H54 (cell line): ENCODE results near the gene ZBTB16.

Source experiments
- DNase-seq: peaks from one replicate; pipeline ENCODE4 v3.0.0; 2011; ENCODE audit warnings: low spot score, mixed read lengths; ENCODE audit not compliant: insufficient read length
- FAIRE-seq: peaks from 3 replicates; lab custom pipeline; 2011; peaks lifted over from hg19 to GRCh38; lab: Jason Lieb, UNC
- POLR2A ChIP-seq: IDR thresholded peaks from 2 replicates; pipeline ENCODE4 v1.6.1; 2011; ENCODE audit warnings: low read depth, mild to moderate bottlenecking, low read length

The ZBTB16 gene

DNA sequence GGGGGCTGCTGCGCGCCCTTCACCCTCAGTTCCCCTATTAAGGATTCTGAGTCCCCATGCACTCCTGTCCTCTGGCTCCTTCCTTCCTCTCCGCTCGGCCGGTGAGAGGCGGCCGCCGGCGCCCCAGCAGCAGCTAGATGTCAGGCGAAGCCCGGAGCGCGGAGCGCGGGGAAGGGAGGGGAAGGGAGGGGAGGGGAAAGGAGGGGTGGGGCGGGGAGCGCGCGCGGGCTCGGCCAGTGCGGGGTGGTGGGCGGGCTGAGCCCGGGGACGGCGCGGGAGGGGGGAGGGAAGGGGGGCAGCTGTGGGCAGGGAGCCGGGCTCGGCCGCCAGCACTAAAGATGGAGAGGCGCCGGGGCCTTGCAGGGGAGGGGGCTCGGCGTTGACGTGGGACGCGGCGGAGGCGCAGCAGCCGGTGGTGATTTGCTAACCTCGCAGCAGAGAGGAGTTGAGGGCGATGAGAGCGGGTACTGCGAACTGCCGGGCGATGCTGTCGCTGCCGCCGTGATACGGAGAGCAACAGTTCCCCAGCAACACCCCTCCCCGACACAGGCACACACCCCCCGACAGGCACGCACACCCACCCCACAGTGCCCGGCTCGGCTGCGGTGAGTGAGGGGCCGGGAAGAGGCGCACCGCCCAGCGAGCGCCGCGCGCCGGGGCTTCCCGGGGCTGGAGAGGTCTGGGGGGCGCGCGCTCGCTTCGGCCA lies at the start of gene ZBTB16:
ZBTB16 (plus strand) TSS at position 434 of the 706 bp plus-strand sequence. CDS start 3,590 bp downstream, outside the sequence.
- no peak for DNase-seq
- TF ChIP-seq POLR2A, result no peak
- FAIRE-seq, result no peak

DNA sequence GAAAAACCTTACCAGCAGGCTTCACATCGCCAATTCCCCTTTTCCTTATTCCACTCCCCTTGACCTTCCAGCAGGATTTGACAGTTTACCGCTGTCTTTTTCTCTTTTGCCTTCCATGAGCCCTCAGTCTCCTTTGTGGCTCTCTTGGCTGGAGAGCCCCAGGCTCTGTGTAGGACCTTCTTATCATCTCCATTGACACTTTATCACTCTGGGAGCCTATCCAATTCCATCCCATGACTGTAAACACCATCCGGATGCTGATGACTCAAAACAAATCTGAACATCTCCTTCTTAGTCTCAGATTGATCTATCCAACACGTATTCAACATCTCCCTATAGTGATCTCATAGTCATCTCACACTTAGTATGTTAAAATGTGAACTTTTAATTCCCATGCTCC lies 48.6 kb upstream of the ZBTB16 start:
- no peak for DNase-seq
- FAIRE-seq, result no peak
- TF ChIP-seq POLR2A, result no peak

DNA sequence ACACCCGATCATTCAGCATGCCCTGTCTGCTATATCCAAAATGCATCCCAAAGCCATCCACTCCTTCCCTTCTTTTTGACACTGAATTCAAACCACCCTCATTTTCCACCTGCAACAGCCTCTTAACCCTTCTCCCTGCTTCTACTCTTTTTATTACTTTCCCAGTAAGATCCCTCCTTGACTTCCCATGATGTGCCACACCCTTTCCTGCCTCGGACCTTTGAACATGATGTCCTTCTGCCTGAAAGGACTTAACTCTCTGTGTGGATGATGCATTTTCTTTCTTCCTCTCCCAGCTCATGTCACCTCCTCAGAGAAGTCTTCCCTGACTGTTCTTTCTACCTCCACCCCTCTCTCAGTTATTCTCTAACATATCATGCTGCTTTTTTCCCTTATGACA lies 48.1 kb upstream of the ZBTB16 start:
- FAIRE-seq (no peak), DNase-seq (no peak)
- TF ChIP-seq POLR2A, result no peak

DNA sequence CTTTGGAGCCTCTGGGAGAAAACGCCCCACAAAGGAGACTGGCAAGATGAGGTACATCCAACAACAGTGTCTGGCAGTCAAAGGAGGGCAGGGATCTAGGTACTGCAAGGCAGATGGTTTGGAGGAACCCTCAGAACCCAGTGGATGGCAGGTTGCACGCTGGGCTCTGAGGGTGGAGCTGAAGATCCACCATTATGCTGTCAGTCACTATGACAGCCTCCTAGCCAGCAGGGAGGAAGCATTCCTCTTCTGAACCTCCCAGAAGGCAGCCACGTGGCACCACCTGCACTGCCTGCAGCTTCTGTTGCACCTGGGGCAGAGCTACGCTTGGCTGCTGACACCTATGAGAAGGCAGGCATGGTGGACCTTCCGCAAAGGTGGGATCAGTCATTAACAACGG lies 44.4 kb upstream of the ZBTB16 start:
- FAIRE-seq (no peak), DNase-seq (no peak)
- TF ChIP-seq POLR2A, result no peak

- FAIRE-seq, result no peak
- DNase-seq, result no peak
- TF ChIP-seq POLR2A, result no peak
These were observed 42.5 kb upstream of the ZBTB16 start for GRCh38 chr11:114016986-114017385.

DNA sequence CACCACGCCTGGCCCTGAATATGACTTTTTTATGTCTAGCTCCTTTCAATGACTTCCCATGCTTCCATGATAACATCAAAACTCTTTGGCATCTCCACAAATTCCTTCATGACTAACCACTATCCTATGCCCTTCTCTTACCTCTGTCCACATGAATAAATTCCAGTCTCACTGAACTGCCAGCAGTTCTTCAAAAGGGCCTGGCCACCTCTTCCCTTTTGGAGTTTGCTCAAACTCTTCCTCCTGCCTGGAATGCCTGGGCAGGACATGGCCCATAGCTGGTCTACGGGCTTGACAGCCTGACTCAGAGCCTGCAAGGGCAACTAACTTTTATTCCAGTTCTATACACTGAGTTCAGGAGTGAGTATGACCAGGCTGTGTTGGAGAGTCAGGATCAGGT lies 41.8 kb upstream of the ZBTB16 start:
- no peak for DNase-seq
- no peak for FAIRE-seq
- no peak for TF ChIP-seq POLR2A

- no peak for TF ChIP-seq POLR2A
- no peak for FAIRE-seq
These were observed 40.5 kb upstream of the ZBTB16 start for GRCh38 chr11:114019046-114019445.

GRCh38 chr11:114019574-114019973 lies 39.9 kb upstream of the ZBTB16 start:
- DNase-seq (no peak), FAIRE-seq (no peak)
- TF ChIP-seq POLR2A, result no peak

More at GRCh38 chr11:114019046-114019445, 40.5 kb upstream of the ZBTB16 start:
- DNase-seq, result no peak

GRCh38 chr11:114025329-114025907 lies 34.1 kb upstream of the ZBTB16 start:
- DNase-seq (no peak), FAIRE-seq (no peak)
- no peak for TF ChIP-seq POLR2A

DNA sequence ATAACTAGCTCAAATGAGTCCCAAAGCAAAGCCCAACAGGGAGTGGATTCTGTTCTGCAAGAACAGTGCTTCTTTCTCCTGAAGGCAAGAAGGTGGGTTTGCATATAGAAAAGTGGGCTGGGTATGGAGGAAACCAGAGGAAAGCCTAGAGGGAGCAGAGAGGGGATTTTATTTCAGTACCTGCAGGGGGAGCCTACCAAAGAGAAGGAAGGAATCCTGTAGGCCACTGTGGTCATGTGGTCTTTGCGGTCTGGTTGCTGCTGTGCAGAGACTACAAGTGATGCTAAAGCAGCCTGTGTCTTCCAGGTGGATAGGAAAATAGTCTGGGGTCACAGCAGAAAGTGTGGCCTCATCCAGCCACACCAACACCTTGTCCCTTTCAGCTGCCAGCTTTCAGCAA lies 33.2 kb upstream of the ZBTB16 start:
- DNase-seq (no peak), FAIRE-seq (no peak)
- no peak for TF ChIP-seq POLR2A

DNA sequence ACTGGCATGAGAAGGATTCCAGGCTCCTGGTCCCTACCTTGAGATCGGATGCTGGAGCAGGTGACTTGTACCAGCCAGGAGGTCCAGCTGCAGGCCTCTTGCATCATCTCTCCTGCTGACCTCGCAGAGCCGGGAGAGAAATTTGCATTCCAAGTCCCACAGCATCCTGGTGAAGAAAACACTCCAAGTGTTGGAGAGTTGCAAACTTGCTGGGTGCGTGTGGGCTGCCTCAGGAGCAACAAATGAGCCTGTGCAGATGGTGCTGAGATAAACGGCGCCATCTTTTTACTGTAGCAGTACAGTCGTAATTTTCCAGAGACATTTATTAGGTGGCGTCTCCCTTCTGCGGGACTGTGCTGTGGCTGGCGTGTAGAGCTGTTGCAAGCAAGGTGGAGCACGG lies 32.1 kb upstream of the ZBTB16 start:
- no peak for FAIRE-seq
- TF ChIP-seq POLR2A, result no peak
- no peak for DNase-seq

GRCh38 chr11:114027926-114028325 lies 31.6 kb upstream of the ZBTB16 start:
- TF ChIP-seq POLR2A, result no peak
- no peak for FAIRE-seq
- DNase-seq, result no peak

DNA sequence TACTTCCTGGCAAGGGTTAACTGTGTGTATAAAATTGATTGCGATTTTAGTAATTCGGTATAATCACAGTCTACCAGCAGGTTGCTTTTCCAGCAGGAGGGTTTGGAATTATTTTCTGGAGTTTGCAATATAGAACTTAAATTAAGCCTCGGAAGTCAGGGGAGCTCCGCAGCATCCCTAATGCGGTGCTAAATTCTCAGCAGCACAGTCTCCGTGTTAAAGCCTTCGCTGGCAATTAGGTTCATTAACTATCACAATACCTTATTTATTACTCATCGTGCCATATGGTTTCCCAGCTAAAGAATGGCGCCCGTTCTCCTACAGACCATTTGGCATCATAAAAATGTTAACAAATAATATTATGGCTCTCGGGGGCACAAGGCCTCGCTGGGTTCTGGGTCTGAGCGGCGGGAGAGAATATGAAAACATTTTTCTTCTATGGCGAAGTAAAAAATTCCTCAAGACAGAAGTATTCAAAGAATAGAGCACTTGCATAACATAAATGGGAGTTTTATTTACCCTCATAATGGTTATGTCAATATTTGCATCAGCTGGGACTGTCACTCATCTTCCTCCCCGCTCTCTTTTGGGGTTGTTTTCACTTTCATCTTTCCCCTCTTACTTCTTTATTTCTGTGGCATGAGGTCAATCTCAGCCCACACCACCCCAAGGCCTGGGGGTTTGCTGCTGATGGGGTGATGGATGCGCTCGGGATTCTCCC lies 28.1 kb upstream of the ZBTB16 start:
- DNase-seq, result no peak

DNA sequence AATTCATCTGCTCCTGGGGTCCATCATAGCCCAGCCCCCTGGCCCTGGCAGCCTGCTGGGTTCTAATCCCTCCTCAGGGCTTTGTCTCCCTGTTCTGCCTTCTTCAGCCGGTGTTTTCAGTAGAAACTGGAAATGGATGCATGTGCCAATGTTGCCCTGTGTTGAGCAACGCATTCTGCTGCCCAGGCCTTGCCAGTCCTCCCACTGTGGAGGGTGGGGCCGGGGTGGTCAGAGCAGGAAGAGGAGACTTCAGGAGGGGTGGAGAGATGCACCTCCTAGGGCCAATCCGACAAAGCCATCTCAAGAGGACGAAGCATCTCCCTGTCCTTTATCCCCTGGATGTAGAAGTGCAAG lies 27.6 kb upstream of the ZBTB16 start:
- no peak for TF ChIP-seq POLR2A
- DNase-seq (no peak), FAIRE-seq (no peak)

More for the DNA sequence above, 28.1 kb upstream of the ZBTB16 start:
- no peak for TF ChIP-seq POLR2A
- no peak for FAIRE-seq
